ENCODE measurements around the gene CADM2. TPM values are rescaled to one million over a fixed set of nuclear protein-coding genes. Genes with fewer than 3 reads are reported as not detected.
"Not testable (repeated sequence)": the region's sequence is repeated elsewhere in the genome, so short reads cannot be mapped to it uniquely, and the experiment has no call there.

Gene CADM2
- total RNA-seq, 4 donors from 2014 or later: 9.6 to 16.2 (median 11.5) TPM

- H3K4me1 ChIP-seq: no peaks in the 10 kb centered on the region
- 96% methylated on average over 1 of the region's 1 CpG for WGBS
- no peak overlapping the region for H3K4me3 ChIP-seq
- TF ChIP-seq POLR2A (IDR thresholded peaks at IDR 0.05; ENCODE audit: low read depth) (no peak), POLR2AphosphoS5 (IDR thresholded peaks at IDR 0.05) (no peak), CTCF (IDR thresholded peaks at IDR 0.05) (no peak), EP300 (IDR thresholded peaks at IDR 0.05) (no peak)
- peaks cover 0 to 4% (median 0%) of the 10 kb centered on the region in 4 donors for H3K9me3 ChIP-seq
- intact Hi-C loops (cut with DNase I): no loop called here
- H3K27me3 ChIP-seq: no peaks in the 10 kb centered on the region
- no peaks in the 10 kb centered on the region for H3K36me3 ChIP-seq
- no peak for DNase-seq (ENCODE audit: extremely low spot score)
- no peak overlapping the region for H3K27ac ChIP-seq (replicated peaks in 1 of 4)
Measured at GRCh38 chr3:85697156-85697555, 738.4 kb downstream of the CADM2 start.

GRCh38 chr3:85706130-85706529 is 747.3 kb downstream of the CADM2 start:
- no peaks in the 10 kb centered on the region for H3K36me3 ChIP-seq
- WGBS: 86% methylated on average over 2 of the region's 2 CpGs
- no peaks in the 10 kb centered on the region for H3K27me3 ChIP-seq
- TF ChIP-seq POLR2A (IDR thresholded peaks at IDR 0.05; ENCODE audit: low read depth) (no peak), EP300 (IDR thresholded peaks at IDR 0.05) (no peak), CTCF (IDR thresholded peaks at IDR 0.05) (no peak), POLR2AphosphoS5 (IDR thresholded peaks at IDR 0.05) (no peak)
- intact Hi-C loops (cut with DNase I): no loop called here
- no peak overlapping the region for H3K27ac ChIP-seq (replicated peaks in 1 of 4)
- H3K4me3 ChIP-seq: no peak overlapping the region
- DNase-seq (ENCODE audit: extremely low spot score): no peak
- H3K4me1 ChIP-seq: no peaks in the 10 kb centered on the region
- no peaks in the 10 kb centered on the region for H3K9me3 ChIP-seq

- H3K27ac ChIP-seq (replicated peaks in 1 of 4); H3K27me3 ChIP-seq; H3K36me3 ChIP-seq; DNase-seq (ENCODE audit: extremely low spot score); H3K9me3 ChIP-seq; H3K4me1 ChIP-seq; H3K4me3 ChIP-seq; intact Hi-C loops (cut with DNase I): not testable (repeated sequence)
- WGBS: 82% methylated on average over 1 of the region's 1 CpG
Measured at GRCh38 chr3:85708325-85708724, 749.5 kb downstream of the CADM2 start.

- intact Hi-C loops (cut with DNase I): no loop called here
- no peaks in the 10 kb centered on the region for H3K36me3 ChIP-seq
- WGBS: 73% methylated on average over 2 of the region's 2 CpGs
- H3K4me3 ChIP-seq: no peak overlapping the region
- no peak for DNase-seq (ENCODE audit: extremely low spot score)
- H3K4me1 ChIP-seq: no peaks in the 10 kb centered on the region
- no peaks in the 10 kb centered on the region for H3K9me3 ChIP-seq
- H3K27me3 ChIP-seq: no peaks in the 10 kb centered on the region
- TF ChIP-seq EP300 (IDR thresholded peaks at IDR 0.05): no peak
- no peak for TF ChIP-seq POLR2AphosphoS5 (IDR thresholded peaks at IDR 0.05)
- TF ChIP-seq POLR2A (IDR thresholded peaks at IDR 0.05; ENCODE audit: low read depth): no peak
- no peak for TF ChIP-seq CTCF (IDR thresholded peaks at IDR 0.05)
- no peak overlapping the region for H3K27ac ChIP-seq (replicated peaks in 1 of 4)
Measured at GRCh38 chr3:85709346-85709892, 750.6 kb downstream of the CADM2 start.

- Histone ChIP-seq H3K9me3 (no peaks in the 10 kb centered on the region), H3K27ac (replicated peaks in 1 of 4) (no peak overlapping the region), H3K4me1 (no peaks in the 10 kb centered on the region), H3K4me3 (no peak overlapping the region), H3K27me3 (no peaks in the 10 kb centered on the region), H3K36me3 (no peaks in the 10 kb centered on the region)
- intact Hi-C loops (cut with DNase I): no loop called here
- DNase-seq (ENCODE audit: extremely low spot score): no peak
- 84% methylated on average over 2 of the region's 2 CpGs for WGBS
- TF ChIP-seq EP300 (IDR thresholded peaks at IDR 0.05) (no peak), POLR2A (IDR thresholded peaks at IDR 0.05; ENCODE audit: low read depth) (no peak), CTCF (IDR thresholded peaks at IDR 0.05) (no peak), POLR2AphosphoS5 (IDR thresholded peaks at IDR 0.05) (no peak)
Measured at GRCh38 chr3:85710490-85710889, 751.7 kb downstream of the CADM2 start.
